ENCODE measurements around the gene TBX2.

DNA sequence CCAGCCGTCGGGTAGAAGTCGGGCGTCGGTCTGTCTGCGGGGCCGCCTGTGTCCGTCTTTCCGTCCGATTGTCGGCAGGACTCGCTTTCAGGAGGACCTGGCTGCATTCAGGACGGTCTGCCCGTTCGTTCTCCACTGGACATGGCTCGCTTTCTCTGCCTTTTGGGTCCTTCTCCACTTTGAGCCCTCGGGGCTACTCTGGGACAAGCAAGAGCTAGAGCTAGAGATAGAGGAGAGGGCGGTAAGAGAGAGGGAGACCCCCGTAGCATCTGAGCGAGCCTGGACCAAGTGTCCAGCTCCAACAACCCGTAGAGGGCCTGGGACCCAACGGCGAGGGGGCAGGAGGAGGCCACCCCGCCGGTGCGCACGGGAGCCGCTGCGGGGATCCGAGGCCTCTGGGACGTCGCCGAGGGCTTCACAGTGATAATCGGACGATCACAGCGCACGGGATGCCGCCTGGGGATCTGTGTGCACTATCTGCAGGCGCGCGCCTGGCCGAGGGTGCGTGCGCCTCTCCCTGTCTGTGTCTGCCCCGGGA, 57.1 kb downstream of the TBX2 start:
- TF ChIP-seq, protein P1, sequence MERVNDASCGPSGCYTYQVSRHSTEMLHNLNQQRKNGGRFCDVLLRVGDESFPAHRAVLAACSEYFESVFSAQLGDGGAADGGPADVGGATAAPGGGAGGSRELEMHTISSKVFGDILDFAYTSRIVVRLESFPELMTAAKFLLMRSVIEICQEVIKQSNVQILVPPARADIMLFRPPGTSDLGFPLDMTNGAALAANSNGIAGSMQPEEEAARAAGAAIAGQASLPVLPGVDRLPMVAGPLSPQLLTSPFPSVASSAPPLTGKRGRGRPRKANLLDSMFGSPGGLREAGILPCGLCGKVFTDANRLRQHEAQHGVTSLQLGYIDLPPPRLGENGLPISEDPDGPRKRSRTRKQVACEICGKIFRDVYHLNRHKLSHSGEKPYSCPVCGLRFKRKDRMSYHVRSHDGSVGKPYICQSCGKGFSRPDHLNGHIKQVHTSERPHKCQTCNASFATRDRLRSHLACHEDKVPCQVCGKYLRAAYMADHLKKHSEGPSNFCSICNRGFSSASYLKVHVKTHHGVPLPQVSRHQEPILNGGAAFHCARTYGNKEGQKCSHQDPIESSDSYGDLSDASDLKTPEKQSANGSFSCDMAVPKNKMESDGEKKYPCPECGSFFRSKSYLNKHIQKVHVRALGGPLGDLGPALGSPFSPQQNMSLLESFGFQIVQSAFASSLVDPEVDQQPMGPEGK (CRISPR knock-in tag; IDR thresholded peaks at IDR 0.05; ENCODE audit: borderline replicate concordance), result no peak
- TF ChIP-seq ESRRG (CRISPR knock-in tag; IDR thresholded peaks at IDR 0.05) (no peak), ARNTL (CRISPR knock-in tag; IDR thresholded peaks at IDR 0.05; ENCODE audit: borderline replicate concordance, low read depth) (no peak), ZNF70 (CRISPR knock-in tag; IDR thresholded peaks at IDR 0.05) (no peak)
